Measurements from ENCODE around the gene C1orf115.
"Not testable (repeated sequence)": the region's sequence is repeated elsewhere in the genome, so short reads cannot be mapped to it uniquely, and the experiment has no call there.

Gene C1orf115

DNA sequence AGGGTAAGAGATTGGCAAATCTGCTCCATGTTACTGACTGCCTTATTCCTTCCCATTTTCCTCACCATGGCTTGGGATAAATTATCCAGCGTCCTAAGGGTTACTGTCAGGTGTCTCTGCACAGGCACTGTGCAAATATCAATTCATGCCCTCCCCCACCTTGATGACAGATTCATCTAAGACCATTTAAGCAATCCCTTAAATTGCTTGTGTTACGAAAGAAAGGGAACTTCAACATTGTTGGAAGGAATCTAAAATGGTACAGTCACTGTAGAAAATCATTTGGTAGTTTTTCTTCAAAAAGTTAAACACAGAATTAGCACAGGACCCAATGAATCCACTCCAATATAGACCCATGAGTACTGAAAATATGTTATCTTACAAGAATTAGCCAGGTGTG lies 40.3 kb downstream of the C1orf115 start:
- no peak overlapping the region for H3K27ac Mint-ChIP-seq
- peaks cover 5% of the 10 kb centered on the region for H3K9me3 Mint-ChIP-seq
- no peak overlapping the region for H3K4me3 Mint-ChIP-seq
- peaks cover 8% of the 10 kb centered on the region for H3K27me3 Mint-ChIP-seq
- H3K36me3 Mint-ChIP-seq (ENCODE audit: low read depth): no peaks in the 10 kb centered on the region
- peaks cover 12% of the 10 kb centered on the region for H3K4me1 Mint-ChIP-seq (ENCODE audit: low read depth)

DNA sequence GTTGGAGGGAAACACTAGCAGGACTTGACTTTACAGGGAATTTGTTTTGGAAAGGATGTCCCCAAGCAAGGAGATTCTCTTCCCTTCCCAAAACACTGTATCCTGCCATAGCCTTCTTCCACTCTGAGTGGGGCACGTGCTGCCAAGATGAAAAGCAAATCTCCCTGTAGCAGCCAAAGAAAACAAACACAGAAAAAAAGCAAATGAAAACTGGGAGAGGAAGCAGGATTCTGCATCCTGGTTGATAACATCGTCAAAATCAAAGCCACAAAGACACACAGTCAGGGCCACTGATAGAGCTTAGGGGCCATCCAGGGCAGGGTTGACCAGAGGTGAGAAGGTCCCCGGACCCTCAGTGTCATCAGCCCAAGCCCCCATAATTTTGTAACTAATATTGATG lies 42.0 kb downstream of the C1orf115 start:
- H3K27ac Mint-ChIP-seq: no peak overlapping the region
- H3K9me3 Mint-ChIP-seq: peaks cover 5% of the 10 kb centered on the region
- no peaks in the 10 kb centered on the region for H3K27me3 Mint-ChIP-seq
- no peak overlapping the region for H3K4me3 Mint-ChIP-seq
- H3K36me3 Mint-ChIP-seq (ENCODE audit: low read depth): no peaks in the 10 kb centered on the region
- peaks cover 12% of the 10 kb centered on the region for H3K4me1 Mint-ChIP-seq (ENCODE audit: low read depth)

DNA sequence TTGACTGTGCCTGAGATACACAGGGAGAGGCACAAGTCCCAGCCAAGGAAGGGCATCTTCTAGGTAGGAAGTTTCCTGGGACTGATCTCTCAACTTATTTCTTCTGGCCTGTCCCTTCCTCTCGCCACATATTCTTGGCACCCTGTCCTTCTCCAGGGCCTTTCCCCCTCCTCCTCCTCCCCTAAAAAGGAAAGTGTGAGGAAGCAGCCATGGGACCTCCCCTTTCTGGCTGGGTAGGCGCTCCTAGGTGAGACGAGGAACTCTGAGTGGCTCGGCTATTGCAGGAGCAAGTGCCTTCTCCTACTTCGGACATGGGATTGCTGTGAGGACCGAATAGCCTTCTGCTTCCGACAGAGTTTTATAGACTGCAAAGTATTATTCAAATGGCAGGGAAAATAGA lies 42.5 kb downstream of the C1orf115 start:
- peaks cover 5% of the 10 kb centered on the region for H3K9me3 Mint-ChIP-seq
- no peak overlapping the region for H3K4me3 Mint-ChIP-seq
- H3K27ac Mint-ChIP-seq: no peak overlapping the region
- peaks cover 12% of the 10 kb centered on the region for H3K4me1 Mint-ChIP-seq (ENCODE audit: low read depth)
- H3K27me3 Mint-ChIP-seq: no peaks in the 10 kb centered on the region
- H3K36me3 Mint-ChIP-seq (ENCODE audit: low read depth): no peaks in the 10 kb centered on the region

DNA sequence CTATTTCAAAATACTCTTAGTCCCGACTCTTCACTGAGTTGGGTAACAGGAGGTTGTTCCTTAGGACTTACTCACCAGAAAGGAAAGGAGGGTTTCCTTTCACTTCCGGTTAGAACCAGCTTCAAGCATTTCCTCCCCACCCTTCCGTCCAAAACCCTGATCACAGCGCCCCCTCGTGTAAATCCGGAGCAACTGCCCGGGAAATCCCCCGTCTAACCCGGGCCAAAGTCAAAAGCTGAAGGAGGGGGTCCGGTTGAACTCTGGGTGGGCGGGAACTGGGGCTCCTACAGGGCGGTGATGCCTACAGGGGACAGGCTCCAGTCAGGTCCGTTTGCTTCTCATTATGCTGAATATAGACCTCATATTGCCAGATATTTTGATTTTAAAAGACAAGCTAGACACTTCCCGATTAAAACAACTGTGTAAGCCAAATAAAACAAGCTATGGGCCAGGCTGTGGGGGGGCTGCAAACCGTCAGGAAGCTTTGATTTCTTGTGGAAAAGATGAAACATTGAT lies 43.0 kb downstream of the C1orf115 start:
- Mint-ChIP-seq H3K4me1 (ENCODE audit: low read depth) (peaks cover 12% of the 10 kb centered on the region), H3K9me3 (peaks cover 5% of the 10 kb centered on the region), H3K27me3 (no peaks in the 10 kb centered on the region), H3K36me3 (ENCODE audit: low read depth) (no peaks in the 10 kb centered on the region), H3K27ac (no peak overlapping the region), H3K4me3 (no peak overlapping the region)

DNA sequence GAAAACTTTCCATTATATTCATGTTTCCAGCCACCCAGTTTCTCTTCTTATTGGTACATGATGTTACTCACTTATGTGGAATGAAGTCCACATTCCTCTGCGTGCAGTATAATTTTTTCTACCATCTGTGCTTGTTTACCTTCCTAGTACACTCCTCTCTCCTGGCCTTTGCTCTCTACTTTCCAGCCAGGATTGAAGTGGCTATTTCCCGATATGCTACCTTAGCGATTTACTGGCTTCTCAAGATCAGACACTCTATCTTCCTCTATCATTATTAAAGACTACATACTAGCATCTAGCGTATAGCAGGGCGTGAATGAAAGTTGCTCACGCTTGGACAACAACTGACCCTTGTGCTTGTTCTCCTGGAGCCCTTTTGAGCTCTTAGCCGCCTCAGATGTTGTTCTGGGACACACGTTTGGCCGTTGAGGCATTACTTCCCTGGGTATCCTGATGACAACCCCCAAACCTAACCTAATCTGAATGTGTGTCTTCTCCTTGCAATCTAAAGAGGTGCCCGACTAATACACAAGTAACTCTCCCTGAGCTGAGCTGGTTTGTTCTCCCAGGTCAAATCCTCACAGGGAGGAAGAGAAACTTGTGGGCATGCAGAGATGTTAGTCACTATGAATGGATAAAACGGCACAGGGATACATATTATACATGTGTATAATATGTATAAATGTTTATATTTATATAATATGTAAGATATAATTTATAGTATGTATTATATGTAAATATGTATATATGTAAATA lies 44.6 kb downstream of the C1orf115 start:
- H3K27ac Mint-ChIP-seq: no peak overlapping the region
- no peak overlapping the region for H3K4me3 Mint-ChIP-seq
- H3K27me3 Mint-ChIP-seq: peaks cover 1% of the 10 kb centered on the region
- H3K9me3 Mint-ChIP-seq: peaks cover 5% of the 10 kb centered on the region
- H3K4me1 Mint-ChIP-seq (ENCODE audit: low read depth): peaks cover 12% of the 10 kb centered on the region
- no peaks in the 10 kb centered on the region for H3K36me3 Mint-ChIP-seq (ENCODE audit: low read depth)

DNA sequence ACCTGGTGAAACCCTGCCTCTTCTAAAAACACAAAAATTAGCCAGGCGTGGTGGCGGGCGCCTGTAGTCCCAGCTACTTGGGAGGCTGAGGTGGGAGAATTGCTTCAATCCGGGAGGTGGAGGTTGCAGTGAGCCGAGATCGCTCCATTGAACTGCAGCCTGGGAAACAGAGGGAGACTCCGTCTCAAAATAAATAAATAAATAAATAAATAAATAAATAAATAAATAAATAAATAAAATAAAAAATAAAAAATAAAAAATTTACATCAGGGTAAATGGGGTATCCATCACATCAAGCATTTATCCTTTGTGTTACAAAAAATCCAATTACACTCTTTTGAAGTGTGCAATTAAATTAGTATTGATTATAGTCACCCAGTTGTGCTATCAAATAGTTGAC lies 46.1 kb downstream of the C1orf115 start:
- H3K9me3 Mint-ChIP-seq; H3K36me3 Mint-ChIP-seq (ENCODE audit: low read depth); H3K27me3 Mint-ChIP-seq: not testable (repeated sequence)

DNA sequence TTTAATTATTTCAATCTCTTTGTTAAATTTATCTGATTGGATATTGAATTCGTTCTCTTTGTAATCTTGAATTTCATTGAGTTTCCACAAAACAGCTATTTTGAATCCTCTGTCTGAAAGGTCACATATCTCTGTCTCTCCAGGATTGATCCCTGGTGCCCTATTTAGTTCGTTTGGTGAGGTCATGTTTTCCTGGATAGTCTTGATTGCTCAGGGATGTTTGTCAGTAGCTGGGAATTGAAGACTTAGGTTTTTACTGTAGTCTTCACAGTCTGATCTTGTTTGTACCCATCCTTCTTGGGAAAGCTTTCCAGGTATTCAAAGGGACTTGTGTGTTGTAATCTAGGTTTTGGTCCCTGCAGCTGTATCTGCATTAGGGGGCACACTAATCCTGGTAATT lies 51.2 kb downstream of the C1orf115 start:
- Mint-ChIP-seq H3K4me3 (no peak overlapping the region), H3K36me3 (ENCODE audit: low read depth) (no peaks in the 10 kb centered on the region), H3K9me3 (no peaks in the 10 kb centered on the region), H3K27me3 (peaks cover 23% of the 10 kb centered on the region), H3K27ac (no peak overlapping the region), H3K4me1 (ENCODE audit: low read depth) (no peaks in the 10 kb centered on the region)

More for the DNA sequence above, 46.1 kb downstream of the C1orf115 start:
- H3K27ac Mint-ChIP-seq, H3K4me3 Mint-ChIP-seq: not testable (repeated sequence)
- H3K4me1 Mint-ChIP-seq (ENCODE audit: low read depth): peaks cover 12% of the 10 kb centered on the region

DNA sequence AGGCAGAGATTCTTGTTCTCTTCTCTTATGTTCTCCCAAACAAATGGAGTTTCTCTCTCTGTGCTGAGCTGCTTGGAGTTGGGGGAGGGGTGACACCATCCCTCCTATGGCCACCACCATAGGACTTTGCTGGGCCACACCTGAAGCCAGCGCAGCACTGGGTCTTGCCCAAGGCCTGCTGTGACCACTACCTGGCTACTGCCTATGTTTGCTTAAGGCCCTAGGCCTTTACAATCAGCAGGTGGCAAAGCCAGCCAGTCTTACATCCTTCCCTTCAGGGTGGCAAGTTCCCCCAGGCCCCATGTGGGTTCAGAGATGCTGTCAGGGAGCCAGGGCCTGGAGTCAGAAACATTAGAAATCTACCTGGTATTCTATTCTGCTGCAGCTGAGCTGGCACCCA lies 51.7 kb downstream of the C1orf115 start:
- no peak overlapping the region for H3K4me3 Mint-ChIP-seq
- H3K36me3 Mint-ChIP-seq (ENCODE audit: low read depth): no peaks in the 10 kb centered on the region
- H3K27ac Mint-ChIP-seq: no peak overlapping the region
- peaks cover 28% of the 10 kb centered on the region for H3K27me3 Mint-ChIP-seq
- no peaks in the 10 kb centered on the region for H3K9me3 Mint-ChIP-seq
- H3K4me1 Mint-ChIP-seq (ENCODE audit: low read depth): no peaks in the 10 kb centered on the region

DNA sequence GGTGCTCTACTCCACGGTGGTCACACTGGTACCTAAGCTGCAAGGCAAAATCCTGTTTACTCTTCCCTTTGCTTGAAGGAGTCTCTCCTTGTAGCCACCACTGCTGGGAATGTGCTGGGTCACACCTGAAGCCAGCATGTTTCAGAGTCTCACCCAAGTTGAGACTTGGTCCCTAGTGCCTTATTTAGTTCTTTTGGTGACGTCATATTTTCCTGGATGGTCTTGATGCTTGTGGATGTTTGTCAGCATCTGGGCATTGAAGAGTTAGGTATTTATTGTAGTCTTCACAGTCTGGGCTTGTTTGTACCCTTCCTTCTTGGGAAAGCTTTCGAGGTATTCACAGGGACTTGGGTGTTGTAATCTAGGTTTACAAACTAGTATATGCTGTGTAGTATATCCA lies 52.4 kb downstream of the C1orf115 start:
- Mint-ChIP-seq H3K4me1 (ENCODE audit: low read depth) (no peaks in the 10 kb centered on the region), H3K36me3 (ENCODE audit: low read depth) (no peaks in the 10 kb centered on the region), H3K9me3 (no peaks in the 10 kb centered on the region), H3K27me3 (peaks cover 35% of the 10 kb centered on the region), H3K27ac (no peak overlapping the region), H3K4me3 (no peak overlapping the region)

DNA sequence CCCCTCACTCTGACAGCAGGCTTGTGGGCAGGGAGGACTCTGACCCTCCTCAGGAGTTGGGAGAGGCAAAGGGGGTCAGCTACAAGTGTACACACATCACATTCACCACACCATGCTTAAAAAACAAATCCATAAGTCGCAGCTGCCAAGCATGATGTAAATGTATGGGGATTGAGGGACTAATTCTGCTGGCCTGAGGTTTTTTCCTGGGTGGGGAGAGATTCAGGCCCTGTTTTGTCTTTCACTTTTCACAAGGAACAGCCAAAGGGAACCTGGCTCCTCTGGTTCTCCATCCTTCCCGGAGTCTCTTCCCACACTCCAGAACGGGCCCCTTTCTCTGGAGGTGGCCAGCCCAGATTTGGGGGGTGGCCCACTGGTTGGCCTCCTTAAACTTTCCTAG lies 56.7 kb downstream of the C1orf115 start:
- Mint-ChIP-seq H3K4me3 (no peak overlapping the region), H3K27ac (no peak overlapping the region), H3K27me3 (peaks cover 54% of the 10 kb centered on the region), H3K4me1 (ENCODE audit: low read depth) (peaks cover 10% of the 10 kb centered on the region), H3K9me3 (no peaks in the 10 kb centered on the region), H3K36me3 (ENCODE audit: low read depth) (no peaks in the 10 kb centered on the region)

DNA sequence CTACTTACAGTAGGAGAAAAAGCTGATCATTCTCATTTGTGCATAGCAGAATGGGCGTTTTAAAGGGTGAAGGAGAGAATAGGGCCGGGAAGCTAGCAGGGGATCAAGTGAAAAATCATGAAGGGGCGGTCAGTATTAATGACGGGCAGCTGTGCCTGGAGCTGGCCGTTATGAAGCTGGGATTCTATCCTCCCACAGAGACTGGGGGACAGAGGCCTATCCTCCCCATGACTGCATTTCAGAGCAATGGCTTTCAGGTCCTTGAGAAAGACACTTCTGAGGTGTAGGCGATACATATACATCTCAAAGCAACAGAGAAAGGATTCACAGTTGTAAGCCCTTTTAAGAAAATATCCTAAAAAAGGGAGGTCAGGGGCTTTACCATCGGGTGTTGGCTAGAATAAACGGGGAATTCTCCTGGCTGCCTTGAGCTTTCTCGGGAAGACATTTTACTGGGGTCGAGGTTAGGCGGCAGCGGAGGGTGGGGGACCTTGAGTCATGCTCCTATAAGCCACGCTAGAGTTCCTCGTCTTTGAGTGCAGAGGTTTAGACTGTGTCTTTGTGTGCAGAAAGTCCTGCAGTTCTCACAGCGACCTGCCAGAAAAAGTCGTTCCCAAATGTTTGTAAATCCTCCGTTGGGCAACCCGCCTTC lies 57.4 kb downstream of the C1orf115 start:
- H3K27ac Mint-ChIP-seq: no peak overlapping the region
- H3K4me1 Mint-ChIP-seq (ENCODE audit: low read depth): peaks cover 10% of the 10 kb centered on the region
- no peaks in the 10 kb centered on the region for H3K9me3 Mint-ChIP-seq
- no peaks in the 10 kb centered on the region for H3K36me3 Mint-ChIP-seq (ENCODE audit: low read depth)
- peak overlapping the region; percentile 64 for H3K4me3 Mint-ChIP-seq
- peaks cover 58% of the 10 kb centered on the region for H3K27me3 Mint-ChIP-seq

DNA sequence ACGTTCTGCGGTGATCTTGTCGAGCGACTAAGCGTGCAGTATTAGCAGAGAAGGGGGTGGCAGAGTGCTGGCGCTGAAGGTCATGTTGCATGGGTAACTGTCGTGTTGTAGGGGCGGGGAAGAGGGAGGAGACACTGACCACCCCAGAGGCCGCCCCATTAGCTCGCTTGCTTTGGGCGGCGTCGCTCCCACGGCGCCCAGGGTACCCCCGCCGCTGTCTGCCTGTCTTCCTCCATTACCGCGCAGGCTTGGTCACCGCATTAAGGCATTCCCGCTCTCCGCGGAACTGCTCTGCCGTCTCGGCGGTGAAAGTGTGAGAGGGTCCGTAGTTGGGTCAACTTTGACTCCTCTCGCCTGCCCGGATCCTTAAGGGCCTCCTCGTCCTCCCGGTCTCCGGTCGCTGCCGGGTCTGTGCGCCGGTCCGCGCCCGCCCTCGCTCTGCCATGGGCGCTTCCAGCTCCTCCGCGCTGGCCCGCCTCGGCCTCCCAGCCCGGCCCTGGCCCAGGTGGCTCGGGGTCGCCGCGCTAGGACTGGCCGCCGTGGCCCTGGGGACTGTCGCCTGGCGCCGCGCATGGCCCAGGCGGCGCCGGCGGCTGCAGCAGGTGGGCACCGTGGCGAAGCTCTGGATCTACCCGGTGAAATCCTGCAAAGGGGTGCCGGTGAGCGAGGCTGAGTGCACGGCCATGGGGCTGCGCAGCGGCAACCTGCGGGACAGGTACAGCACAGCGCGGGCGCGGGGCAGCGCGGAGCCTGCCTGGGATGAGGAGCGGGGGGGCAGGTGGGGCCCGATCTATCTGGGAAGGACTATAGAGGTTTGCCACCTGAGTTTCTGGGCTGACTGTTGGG lies 58.1 kb downstream of the C1orf115 start, which contains the start of gene MTARC2:
Gene MTARC2, plus strand, starts transcription at position 234 of the 846 bp plus-strand sequence. Its CDS starts 210 bp downstream, at position 444.
- Mint-ChIP-seq H3K27me3 (peaks cover 58% of the 10 kb centered on the region), H3K4me3 (peak within 1 kb of the TSS; percentile 64), H3K9me3 (no peaks in the 10 kb centered on the region), H3K36me3 (ENCODE audit: low read depth) (no peaks in the 10 kb centered on the region), H3K4me1 (ENCODE audit: low read depth) (peaks cover 10% of the 10 kb centered on the region), H3K27ac (no peak within 1 kb of the TSS)
